Central memory CD4-positive, alpha-beta T cell (primary cell): ENCODE data around the gene TEX264.

Experiments used
- DNase-seq: peaks from one replicate; pipeline ENCODE4 v3.0.0; 2022

Gene TEX264

GRCh38 chr3:51700403-51700802, 29.4 kb downstream of the TEX264 start:
- DNase-seq, result no peak

GRCh38 chr3:51702156-51702555, 31.1 kb downstream of the TEX264 start:
- no peak for DNase-seq

GRCh38 chr3:51703068-51703760, 32.2 kb downstream of the TEX264 start:
- no peak for DNase-seq

GRCh38 chr3:51703761-51704510, 32.9 kb downstream of the TEX264 start:
- DNase-seq, result no peak

- no peak for DNase-seq
Observed at GRCh38 chr3:51704511-51704950, 33.5 kb downstream of the TEX264 start.

GRCh38 chr3:51705276-51706020, 34.4 kb downstream of the TEX264 start:
- DNase-seq, result no peak

GRCh38 chr3:51706021-51706485, 35.0 kb downstream of the TEX264 start:
- DNase-seq, result no peak

GRCh38 chr3:51706788-51707731, 36.0 kb downstream of the TEX264 start, which contains the start of gene GRM2:
TSS of gene GRM2 (plus strand) at chr3:51707068. CDS start at chr3:51708984, 1,916 bp downstream.
- no peak for DNase-seq

- DNase-seq, result no peak
Observed at GRCh38 chr3:51708216-51708845, 37.3 kb downstream of the TEX264 start.

- no peak for DNase-seq
Observed at GRCh38 chr3:51709004-51709420, 38.0 kb downstream of the TEX264 start.

- no peak for DNase-seq
Observed at GRCh38 chr3:51709675-51710074, 38.6 kb downstream of the TEX264 start.

GRCh38 chr3:51710631-51711351, 39.7 kb downstream of the TEX264 start:
- no peak for DNase-seq

GRCh38 chr3:51711352-51712037, 40.4 kb downstream of the TEX264 start:
- DNase-seq, result no peak

- DNase-seq, result no peak
Observed at GRCh38 chr3:51712038-51712420, 41.0 kb downstream of the TEX264 start.

GRCh38 chr3:51712511-51712931, 41.5 kb downstream of the TEX264 start:
- DNase-seq, result no peak

GRCh38 chr3:51712963-51713362, 41.9 kb downstream of the TEX264 start:
- DNase-seq, result no peak

- DNase-seq, result no peak
Observed at GRCh38 chr3:51715231-51715976, 44.4 kb downstream of the TEX264 start.

- DNase-seq, result no peak
Observed at GRCh38 chr3:51715977-51716294, 44.9 kb downstream of the TEX264 start.

GRCh38 chr3:51716805-51717204, 45.8 kb downstream of the TEX264 start:
- DNase-seq, result no peak

- DNase-seq, result no peak
Observed at GRCh38 chr3:51717446-51717845, 46.4 kb downstream of the TEX264 start.
